H9 (cell line): ENCODE results near the gene RASGRF1. TPM values are rescaled to one million over a fixed set of nuclear protein-coding genes. Genes with fewer than 3 reads are reported as not detected.

Experiments
- DNase-seq: peaks from one replicate; pipeline ENCODE4 v3.0.0-alpha.2; 2017
- H2AFZ ChIP-seq: one replicate; pipeline ENCODE4 v1.6.1; 2013; ENCODE audit warnings: mild to moderate bottlenecking, low read length, control low read depth, moderate library complexity
- H2AK5ac ChIP-seq: 2 replicates; pipeline ENCODE4 v1.6.1; 2013; ENCODE audit warnings: low read length, control low read depth, mixed read lengths; ENCODE audit not compliant: insufficient read length
- H2BK120ac ChIP-seq: one replicate; pipeline ENCODE4 v1.6.1; 2013; ENCODE audit warnings: low read depth, mild to moderate bottlenecking, low read length, control low read depth, inconsistent platforms; ENCODE audit not compliant: poor library complexity, severe bottlenecking
- H2BK12ac ChIP-seq: 2 replicates; pipeline ENCODE4 v1.6.1; 2013; ENCODE audit warnings: low read length, control low read depth, mixed read lengths, low read depth; ENCODE audit not compliant: insufficient read length
- H2BK15ac ChIP-seq: 2 replicates; pipeline ENCODE4 v1.6.1; 2013; ENCODE audit warnings: low read depth, low read length, control low read depth
- H2BK20ac ChIP-seq: one replicate; pipeline ENCODE4 v1.6.1; 2013; ENCODE audit warnings: low read depth, mild to moderate bottlenecking, low read length, control low read depth, inconsistent platforms; ENCODE audit not compliant: poor library complexity, severe bottlenecking
- H2BK5ac ChIP-seq: 2 replicates; pipeline ENCODE4 v1.6.1; 2013; ENCODE audit warnings: low read length, control low read depth, mixed read lengths; ENCODE audit not compliant: insufficient read length
- H3K14ac ChIP-seq: 2 replicates; pipeline ENCODE4 v1.6.1; 2013; ENCODE audit warnings: low read length, control low read depth; ENCODE audit not compliant: insufficient read depth
- H3K18ac ChIP-seq: 2 replicates; pipeline ENCODE4 v1.6.1; 2013; ENCODE audit warnings: low read depth, mild to moderate bottlenecking, mixed read lengths, low read length, control low read depth; ENCODE audit not compliant: insufficient read length
- H3K23ac ChIP-seq: 2 replicates; pipeline ENCODE4 v1.6.1; 2013; ENCODE audit warnings: low read length, control low read depth, mixed read lengths, low read depth; ENCODE audit not compliant: insufficient read length
- H3K23me2 ChIP-seq: 2 replicates; pipeline ENCODE4 v1.6.1; 2013; ENCODE audit warnings: low read depth, mild to moderate bottlenecking, mixed read lengths, low read length, control low read depth; ENCODE audit not compliant: insufficient read length, poor library complexity, severe bottlenecking
- H3K27ac ChIP-seq: 2 replicates; pipeline ENCODE4 v1.5.1; 2013; ENCODE audit warnings: low read length, control low read depth, mixed read lengths, low read depth; ENCODE audit not compliant: insufficient read length
- H3K27me3 ChIP-seq: 2 replicates; pipeline ENCODE4 v1.6.1; 2013; ENCODE audit warnings: low read length, control low read depth, inconsistent platforms; ENCODE audit not compliant: insufficient read depth
- H3K4ac ChIP-seq: 2 replicates; pipeline ENCODE4 v1.6.1; 2013; ENCODE audit warnings: low read depth, mild to moderate bottlenecking, control low read depth, inconsistent platforms, low read length, moderate library complexity
- H3K4me1 ChIP-seq: 2 replicates; pipeline ENCODE4 v1.6.1; 2013; ENCODE audit warnings: low read length, control low read depth, inconsistent platforms; ENCODE audit not compliant: insufficient read depth
- H3K4me2 ChIP-seq: 2 replicates; pipeline ENCODE4 v1.6.1; 2013; ENCODE audit warnings: low read length, control low read depth, mixed read lengths; ENCODE audit not compliant: insufficient read length, insufficient read depth
- H3K56ac ChIP-seq: 2 replicates; pipeline ENCODE4 v1.6.1; 2013; ENCODE audit warnings: low read depth, mild to moderate bottlenecking, mixed read lengths, low read length, control low read depth; ENCODE audit not compliant: insufficient read length
- H3K79me1 ChIP-seq: 2 replicates; pipeline ENCODE4 v1.6.1; 2013; ENCODE audit warnings: low read depth, mild to moderate bottlenecking, moderate library complexity, low read length, control low read depth, inconsistent platforms; ENCODE audit not compliant: insufficient read depth, poor library complexity, severe bottlenecking
- H3K79me2 ChIP-seq: 2 replicates; pipeline ENCODE4 v1.6.1; 2013; ENCODE audit warnings: low read length, control low read depth, inconsistent platforms; ENCODE audit not compliant: insufficient read depth
- H3K9ac ChIP-seq: 2 replicates; pipeline ENCODE4 v1.6.1; 2013; ENCODE audit warnings: low read length, control low read depth, mixed read lengths; ENCODE audit not compliant: insufficient read length; ENCODE audit errors: extremely low read depth
- H3K9me3 ChIP-seq: one replicate; pipeline ENCODE4 v1.6.1; 2013; ENCODE audit warnings: low read depth, low read length, inconsistent platforms; ENCODE audit not compliant: control insufficient read depth
- H3T11ph ChIP-seq: one replicate; pipeline ENCODE4 v1.6.1; 2013; ENCODE audit warnings: mild to moderate bottlenecking, low read length, control low read depth, inconsistent platforms
- H4K20me1 ChIP-seq: one replicate; pipeline ENCODE4 v1.6.1; 2013; ENCODE audit not compliant: control insufficient read depth, insufficient read length, insufficient read depth
- H4K5ac ChIP-seq: 2 replicates; pipeline ENCODE4 v1.6.1; 2013; ENCODE audit warnings: low read depth, mild to moderate bottlenecking, mixed read lengths, low read length, control low read depth; ENCODE audit not compliant: insufficient read length
- H4K8ac ChIP-seq: replicated peaks from 2 replicates; pipeline ENCODE4 v1.6.1; 2013; ENCODE audit warnings: low read length, control low read depth, mixed read lengths, low read depth; ENCODE audit not compliant: insufficient read length
- H4K91ac ChIP-seq: 2 replicates; pipeline ENCODE4 v1.6.1; 2013; ENCODE audit warnings: low read depth, mild to moderate bottlenecking, moderate library complexity, mixed read lengths, low read length, control low read depth; ENCODE audit not compliant: insufficient read length
- H3K27ac Mint-ChIP-seq, 3 experiments: 2 replicates in 2 of 3; 3 replicates in 1 of 3; pipeline ENCODE4 v1.8.0; 2020 to 2021; ENCODE audit warnings: mixed read lengths in 3 of 3, mild to moderate bottlenecking in 1 of 3, moderate library complexity in 1 of 3
- H3K27me3 Mint-ChIP-seq: 2 replicates; pipeline ENCODE4 v1.8.0; 2021; ENCODE audit warnings: low read depth, mild to moderate bottlenecking, moderate library complexity, mixed read lengths
- H3K36me3 Mint-ChIP-seq, 3 experiments: 2 replicates in 2 of 3; 3 replicates in 1 of 3; pipeline ENCODE4 v1.8.0; 2020 to 2021; ENCODE audit warnings: low read depth in 3 of 3, mixed read lengths in 3 of 3; ENCODE audit not compliant: insufficient read depth in 1 of 3
- H3K4me1 Mint-ChIP-seq, 2 experiments: 2 replicates each; pipeline ENCODE4 v1.8.0; 2020; ENCODE audit warnings: mixed read lengths in 2 of 2
- H3K4me3 Mint-ChIP-seq, 2 experiments: 2 replicates in 1 of 2; 3 replicates in 1 of 2; pipeline ENCODE4 v1.8.0; 2020 to 2021; ENCODE audit warnings: mild to moderate bottlenecking in 2 of 2, mixed read lengths in 2 of 2, moderate library complexity in 1 of 2
- H3K9me3 Mint-ChIP-seq, 2 experiments: 2 replicates in 1 of 2; 3 replicates in 1 of 2; pipeline ENCODE4 v1.8.0; 2020; ENCODE audit warnings: mild to moderate bottlenecking in 2 of 2, mixed read lengths in 2 of 2, moderate library complexity in 1 of 2
- CTCF ChIP-seq: fragments of 200-600 bp; sonication (generic); conservative IDR thresholded peaks from 3 replicates; pipeline ENCODE4 v1.8.0; 2021; ENCODE audit warnings: antibody characterized with exemption, mild to moderate bottlenecking
- WGBS: extraction: QIAGEN DNeasy Blood & Tissue Kit; methylation state at CpG from one replicate; pipeline ENCODE4 v1.1.7; 2013; ENCODE audit warnings: missing lambda C conversion rate, low lambda C conversion rate, mixed read lengths; ENCODE audit not compliant: insufficient read length; ENCODE audit errors: extremely low coverage; 5-methylcytosine and 5-hydroxymethylcytosine counted together
- total RNA-seq: library from RNA; stranded (reverse); gene quantifications from 2 replicates; pipeline ENCODE4 v1.2.1, GENCODE V29; 2021

The RASGRF1 gene
- total RNA-seq, 1 experiment from 2014 or later, result 0.48 TPM

- Histone ChIP-seq H4K20me1 (no peaks in the 10 kb centered on the region), H3T11ph (no peak overlapping the region), H4K5ac (no peak overlapping the region), H2BK20ac (no peak overlapping the region), H3K18ac (no peak overlapping the region), H3K9ac (no peak overlapping the region), H3K9me3 (no peaks in the 10 kb centered on the region), H2BK120ac (no peak overlapping the region), H2BK12ac (no peak overlapping the region), H3K14ac (no peak overlapping the region), H3K23ac (no peak overlapping the region), H2BK5ac (no peak overlapping the region), H3K4me1 (peaks cover 4% of the 10 kb centered on the region; the same call in 1 of the 2 replicates), H4K91ac (no peak overlapping the region), H4K8ac (no peak overlapping the region), H3K56ac (no peak overlapping the region), H3K79me1 (no peaks in the 10 kb centered on the region), H2AK5ac (no peak overlapping the region), H3K27me3 (no peaks in the 10 kb centered on the region; the same call in 1 of the 2 replicates), H3K27ac (no peak overlapping the region), H3K79me2 (no peaks in the 10 kb centered on the region), H2BK15ac (no peak overlapping the region), H3K4me2 (peak overlapping the region; percentile 57), H2AFZ (no peak overlapping the region), H3K23me2 (peaks cover 8% of the 10 kb centered on the region), H3K4ac (no peak overlapping the region)
- H3K27me3 Mint-ChIP-seq, result peaks cover 47% of the 10 kb centered on the region
- TF ChIP-seq CTCF, result no peak
- H3K36me3 Mint-ChIP-seq, result no peaks in the 10 kb centered on the region; a peak in 1 of 7 replicates
- H3K4me3 Mint-ChIP-seq, result peak overlapping the region; percentile 67 to 82
- no peaks in the 10 kb centered on the region for H3K9me3 Mint-ChIP-seq
- DNase-seq, result no peak
- no CpG with 5 or more reads among the region's 12 CpGs for WGBS
- no peak overlapping the region for H3K27ac Mint-ChIP-seq
- H3K4me1 Mint-ChIP-seq, result peaks cover 9 to 12% of the 10 kb centered on the region in 2 experiments
These were observed 146.4 kb downstream of the RASGRF1 start for GRCh38 chr15:78944202-78944625.
